GM18951 (cell line): ENCODE measurements around the gene FAM53B.

ENCODE experiments used
- POLR2A ChIP-seq: IDR thresholded peaks from 4 replicates; pipeline ENCODE4 v1.6.1; 2011; ENCODE audit warnings: mild to moderate bottlenecking; ENCODE audit not compliant: insufficient read length, insufficient read depth; ENCODE audit errors: extremely low read depth
- in situ Hi-C: fragments of 300-500 bp; cut with MboI; formaldehyde crosslinking; loops from one replicate; pipeline ENCODE4 v1.12.0; 2022; ENCODE audit warnings: low sequenced_read_pairs, mixed read lengths, inconsistent platforms; ENCODE audit not compliant: unreplicated experiment

The FAM53B gene

DNA sequence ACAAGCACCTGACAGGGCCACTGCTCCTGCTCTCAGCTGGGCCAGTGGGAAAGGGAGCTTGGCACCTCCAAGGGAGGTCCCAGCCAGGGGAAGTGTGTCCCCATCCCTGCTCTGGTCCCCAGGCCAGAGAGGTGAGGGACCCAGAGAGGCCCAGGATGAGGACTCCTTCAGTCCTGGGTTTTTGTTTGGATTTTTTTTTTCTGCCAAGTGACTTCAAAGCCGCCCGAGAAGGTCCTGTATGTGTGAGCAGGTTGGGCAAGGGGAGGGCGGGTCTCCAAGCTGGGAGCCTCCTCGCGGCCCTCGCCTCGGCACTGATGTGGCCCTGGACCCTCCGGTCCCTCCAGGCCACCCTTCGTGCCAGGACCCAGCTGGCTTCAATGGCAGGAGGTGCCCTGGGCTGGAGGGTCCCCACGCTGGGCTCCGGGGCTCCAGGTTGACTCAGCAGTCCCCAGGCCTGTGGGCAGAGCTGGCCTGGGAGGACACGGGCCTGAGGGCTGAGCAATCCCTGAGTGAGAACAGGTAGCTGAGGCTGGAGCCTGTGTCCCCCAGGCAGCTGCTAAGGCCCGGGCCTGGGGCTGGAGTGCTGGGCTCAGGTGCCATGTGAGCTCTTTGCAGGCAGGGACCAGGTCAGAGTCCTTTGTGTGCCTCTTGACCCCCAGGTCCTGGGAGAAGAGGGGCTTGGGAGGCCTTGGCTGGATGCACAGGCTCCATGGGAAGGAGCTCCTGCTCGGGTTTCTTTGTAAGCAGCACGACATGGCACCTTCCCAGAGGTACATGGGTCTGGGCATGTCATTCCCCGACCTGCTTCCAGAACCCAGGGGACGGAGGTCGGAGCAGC lies 140.6 kb downstream of the FAM53B start:
- no peak for TF ChIP-seq POLR2A
- in situ Hi-C loops: no loop called here

GRCh38 chr10:124602646-124603365 lies 141.4 kb downstream of the FAM53B start:
- in situ Hi-C loops: no loop called here
- TF ChIP-seq POLR2A: no peak

GRCh38 chr10:124602121-124602561 lies 142.0 kb downstream of the FAM53B start:
- no peak for TF ChIP-seq POLR2A
- in situ Hi-C loops: no loop called here

DNA sequence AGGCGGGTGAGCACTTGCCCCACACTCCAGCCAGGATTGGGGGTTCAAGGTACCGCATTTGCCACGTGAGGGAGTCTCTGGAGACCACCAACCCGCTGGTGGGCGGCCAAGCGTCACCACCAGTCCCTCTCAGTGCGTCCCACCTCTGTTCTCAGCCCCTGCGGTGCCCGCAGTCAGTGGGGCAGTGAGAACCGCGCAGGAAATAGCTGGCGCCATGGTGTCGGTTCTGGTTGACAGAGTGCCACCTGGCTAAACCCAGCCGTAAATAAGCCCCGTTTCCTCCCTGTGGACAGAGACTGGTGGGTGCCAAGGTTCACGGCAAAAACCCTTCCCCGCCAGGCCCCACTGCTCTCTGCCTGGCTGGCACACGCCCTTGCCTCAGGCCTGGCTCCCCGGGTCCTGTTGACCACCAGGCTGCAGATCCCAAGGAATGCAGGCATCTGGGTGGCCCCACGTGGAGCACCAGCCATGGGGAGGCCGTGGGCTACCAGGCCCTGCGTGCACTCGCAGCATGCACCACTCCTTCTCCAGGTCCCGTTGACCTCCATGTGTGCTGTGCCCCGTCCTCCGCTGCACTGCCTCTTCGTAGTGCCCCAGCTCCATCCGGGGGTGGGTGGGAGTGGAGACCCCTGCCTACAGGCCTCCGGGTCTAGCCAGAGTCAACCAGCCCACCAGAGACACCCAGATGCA lies 142.6 kb downstream of the FAM53B start:
- TF ChIP-seq POLR2A: no peak
- in situ Hi-C loops: no loop called here

- TF ChIP-seq POLR2A: no peak
- in situ Hi-C loops: no loop called here
Measured at GRCh38 chr10:124601016-124601415, 143.2 kb downstream of the FAM53B start.

- in situ Hi-C loops: no loop called here
- TF ChIP-seq POLR2A: no peak
Measured at GRCh38 chr10:124600051-124600880, 143.9 kb downstream of the FAM53B start.

- in situ Hi-C loops: no loop called here
- TF ChIP-seq POLR2A: no peak
Measured at GRCh38 chr10:124599588-124600050, 144.6 kb downstream of the FAM53B start.

- TF ChIP-seq POLR2A: no peak
- in situ Hi-C loops: no loop called here
Measured at GRCh38 chr10:124598773-124599587, 145.2 kb downstream of the FAM53B start.

GRCh38 chr10:124598196-124598595 lies 146.0 kb downstream of the FAM53B start:
- TF ChIP-seq POLR2A: no peak
- in situ Hi-C loops: no loop called here

DNA sequence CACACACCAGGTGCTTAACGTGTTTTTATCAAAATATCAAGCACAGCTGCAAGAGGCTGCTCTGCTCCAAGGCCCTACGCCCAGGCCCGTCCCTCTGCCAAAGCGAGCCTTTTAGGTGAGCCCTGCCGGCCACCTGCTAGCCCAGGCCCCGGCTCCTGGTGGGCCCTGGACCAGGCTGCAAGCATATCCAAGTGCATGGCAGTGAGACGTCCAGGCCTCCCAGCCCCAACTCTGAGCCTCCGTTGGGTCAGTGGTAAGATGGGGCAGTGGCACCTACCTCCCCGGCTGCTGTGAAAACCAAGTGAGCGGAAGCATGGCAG lies 146.4 kb downstream of the FAM53B start:
- in situ Hi-C loops: no loop called here
- TF ChIP-seq POLR2A: no peak

DNA sequence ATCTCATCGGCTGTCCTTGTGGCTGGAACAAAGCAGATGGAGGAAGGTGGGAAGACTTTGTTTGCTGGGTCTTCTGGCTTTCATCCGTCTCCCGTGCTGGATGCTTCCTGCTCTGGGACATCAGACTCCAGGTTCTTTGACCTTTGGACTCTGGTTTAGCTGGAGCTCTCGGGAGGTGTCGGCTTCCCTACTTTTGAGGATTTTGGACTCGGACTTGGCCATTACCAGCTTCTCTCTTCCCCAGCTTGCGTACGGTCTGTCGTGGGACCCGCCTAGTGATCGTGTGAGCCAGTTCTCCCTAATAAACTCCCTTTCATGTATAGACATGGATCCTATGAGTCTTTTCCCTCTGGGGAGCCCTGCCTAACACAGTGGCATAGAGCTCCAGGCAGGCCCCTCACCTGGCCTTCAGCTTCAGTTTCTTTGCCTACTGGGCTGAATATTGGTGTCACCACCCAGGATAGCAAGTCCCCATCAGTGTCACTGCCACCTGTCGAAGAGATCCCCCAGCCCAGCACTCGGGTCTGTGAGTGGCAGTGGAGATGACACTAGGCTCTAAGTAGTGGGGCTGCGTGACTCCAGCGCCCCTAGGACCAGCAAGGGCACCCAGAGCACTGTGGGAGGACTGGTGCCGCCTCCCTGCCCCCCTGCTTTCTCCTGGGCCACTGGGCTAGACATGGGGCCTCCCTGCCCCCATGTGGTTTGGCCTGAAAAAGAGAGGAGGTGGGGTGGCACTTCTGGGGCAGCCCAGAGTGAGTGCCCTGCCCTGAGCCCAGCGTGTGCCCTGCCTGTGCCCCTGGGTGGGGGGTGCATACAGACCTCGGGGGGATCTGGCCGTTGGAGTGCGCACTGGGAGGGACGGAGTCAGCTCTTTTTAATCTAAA lies 147.0 kb downstream of the FAM53B start:
- in situ Hi-C loops: no loop called here
- TF ChIP-seq POLR2A: no peak
